GM21423 (cell line): ENCODE measurements around the gene TJP1.
"Not testable (repeated sequence)": the region's sequence is repeated elsewhere in the genome, so short reads cannot be mapped to it uniquely, and the experiment has no call there.

Experiments used
- ATAC-seq: cut with Tn5 transposase; IDR thresholded peaks from one replicate; pipeline ENCODE4 v1.9.1; 2021; ENCODE audit warnings: mild to moderate bottlenecking, moderate library complexity; ENCODE audit not compliant: unreplicated experiment

Gene TJP1

DNA sequence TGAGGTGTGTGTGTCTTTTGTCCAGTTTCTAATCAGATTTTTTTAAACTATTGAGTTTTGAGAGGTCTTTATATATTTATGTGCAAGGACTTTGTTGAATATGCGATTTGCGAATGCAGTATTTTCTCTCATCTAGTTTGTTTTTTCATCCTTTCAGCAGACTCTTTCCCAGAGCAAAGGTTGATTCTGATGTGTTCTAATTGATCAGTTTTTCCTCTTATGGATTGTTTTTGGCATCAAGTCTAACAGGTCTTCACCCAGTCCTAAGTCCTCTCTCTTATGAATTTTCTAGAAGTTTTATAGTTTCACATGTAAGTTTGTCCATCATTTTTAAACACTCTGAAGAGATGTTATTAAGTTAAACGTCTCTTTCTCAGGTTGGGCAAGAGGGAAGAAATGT, 17.8 kb upstream of the TJP1 start:
- ATAC-seq = no peak

DNA sequence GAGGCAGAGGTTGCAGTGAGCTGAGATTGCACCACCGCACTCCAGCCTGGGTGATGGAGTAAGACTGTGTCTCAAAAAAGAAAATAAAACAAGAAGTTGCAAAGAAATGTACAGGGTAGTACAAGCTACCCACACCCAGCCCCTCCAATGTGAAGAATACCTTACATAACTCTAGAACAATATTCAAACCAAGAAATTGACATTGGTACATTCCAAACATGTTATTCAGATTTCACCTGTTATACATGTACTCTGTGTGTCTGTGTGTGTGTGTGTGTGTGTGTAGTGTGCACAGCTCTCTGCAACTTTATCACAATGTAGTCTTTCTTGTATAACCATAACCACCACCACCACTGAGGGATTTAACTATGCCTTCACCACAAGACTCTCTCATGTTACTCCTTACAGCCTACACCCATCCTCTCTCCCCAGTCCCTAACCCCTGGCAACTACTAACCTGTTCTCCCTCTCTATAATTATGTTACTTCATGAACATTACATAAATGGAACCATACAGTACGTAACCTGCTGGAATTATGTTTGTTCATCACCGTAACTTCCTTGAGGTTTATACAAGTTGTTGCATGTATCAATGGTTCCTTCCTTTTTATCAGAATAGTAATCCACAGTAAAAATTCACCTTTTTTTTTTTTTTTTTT, 16.2 kb upstream of the TJP1 start:
- no peak for ATAC-seq

GRCh38 chr15:29835301-29835700, 13.0 kb upstream of the TJP1 start:
- no peak for ATAC-seq

DNA sequence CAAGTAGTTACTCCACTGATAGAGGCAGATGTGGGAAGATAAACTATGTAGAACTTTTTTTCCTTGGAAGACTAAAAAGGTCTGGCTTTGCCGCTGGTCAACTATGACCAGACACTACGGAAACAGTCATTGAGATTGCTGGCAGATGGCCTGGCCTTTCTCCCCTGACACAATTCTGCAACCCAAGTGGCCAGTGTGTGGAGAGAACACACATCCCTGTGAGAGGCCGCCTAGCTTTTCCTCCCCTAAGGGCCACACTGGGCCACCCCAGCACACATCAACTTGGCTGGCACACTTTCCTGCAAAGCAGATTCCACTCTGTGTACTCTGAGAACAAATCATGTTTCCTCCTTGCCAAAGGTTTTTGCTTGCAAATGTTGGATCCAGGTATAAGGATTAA, 10.4 kb upstream of the TJP1 start:
- no peak for ATAC-seq

DNA sequence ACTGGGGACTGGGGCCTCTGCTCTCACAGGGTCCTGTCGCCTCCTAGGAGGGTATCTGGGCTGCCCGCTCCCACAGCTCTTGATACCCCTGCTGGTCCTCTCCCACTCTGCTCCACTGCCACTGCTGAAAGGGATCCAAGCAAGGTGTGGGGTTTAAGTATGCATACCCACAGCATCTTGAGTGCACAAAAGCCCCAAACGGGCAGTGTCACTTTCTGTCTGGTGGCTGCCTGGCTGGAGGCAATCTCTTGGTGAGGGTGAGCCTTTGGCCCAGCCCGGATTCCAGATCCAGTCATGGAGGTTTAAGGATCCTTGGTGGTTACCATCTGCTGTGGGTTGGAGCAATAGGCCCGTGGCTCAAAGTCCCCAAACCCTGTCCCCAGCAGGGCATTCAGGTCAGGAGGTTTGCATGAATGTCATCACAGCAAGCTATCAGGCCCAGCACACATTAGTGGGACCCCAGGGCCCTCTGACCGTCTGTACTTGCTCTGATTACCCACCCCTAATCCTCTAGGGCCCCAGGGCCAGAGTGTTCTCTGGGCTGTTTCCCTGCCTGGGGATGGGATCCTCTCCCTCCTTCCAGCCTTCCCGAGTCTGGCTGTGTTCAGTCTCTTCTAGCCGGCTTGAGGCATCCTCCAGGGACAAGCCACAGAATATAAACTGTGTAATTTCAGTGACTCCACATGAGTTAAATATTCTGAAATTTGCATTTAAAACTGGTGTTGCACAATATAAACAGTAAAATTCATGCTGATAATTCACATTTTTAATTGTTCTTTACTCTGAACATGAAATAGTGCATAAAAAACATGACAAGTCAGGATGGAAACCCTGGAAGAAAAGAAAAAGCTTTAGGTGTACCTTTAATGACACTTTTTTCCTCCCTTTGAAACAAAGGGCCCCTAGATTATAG, 4.9 kb upstream of the TJP1 start:
- no peak for ATAC-seq

DNA sequence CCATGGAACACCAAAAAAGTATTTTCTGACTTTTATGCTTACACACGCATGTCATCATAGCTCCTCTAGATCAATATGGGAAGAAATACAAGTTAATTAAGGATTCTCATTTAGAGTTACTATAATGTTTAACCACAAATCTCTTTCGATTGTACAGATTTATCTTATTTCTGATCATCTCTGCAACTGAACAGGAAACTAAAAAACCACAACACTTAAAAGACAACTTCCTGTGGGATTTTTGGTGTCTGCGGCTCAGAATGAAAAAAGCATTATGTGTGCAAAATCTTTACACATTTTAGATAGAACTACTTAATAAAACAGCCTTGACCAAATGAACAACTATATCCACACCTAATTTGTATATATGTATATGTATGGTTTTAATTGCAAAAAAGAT, 3.0 kb upstream of the TJP1 start:
- ATAC-seq = peak; percentile 69

DNA sequence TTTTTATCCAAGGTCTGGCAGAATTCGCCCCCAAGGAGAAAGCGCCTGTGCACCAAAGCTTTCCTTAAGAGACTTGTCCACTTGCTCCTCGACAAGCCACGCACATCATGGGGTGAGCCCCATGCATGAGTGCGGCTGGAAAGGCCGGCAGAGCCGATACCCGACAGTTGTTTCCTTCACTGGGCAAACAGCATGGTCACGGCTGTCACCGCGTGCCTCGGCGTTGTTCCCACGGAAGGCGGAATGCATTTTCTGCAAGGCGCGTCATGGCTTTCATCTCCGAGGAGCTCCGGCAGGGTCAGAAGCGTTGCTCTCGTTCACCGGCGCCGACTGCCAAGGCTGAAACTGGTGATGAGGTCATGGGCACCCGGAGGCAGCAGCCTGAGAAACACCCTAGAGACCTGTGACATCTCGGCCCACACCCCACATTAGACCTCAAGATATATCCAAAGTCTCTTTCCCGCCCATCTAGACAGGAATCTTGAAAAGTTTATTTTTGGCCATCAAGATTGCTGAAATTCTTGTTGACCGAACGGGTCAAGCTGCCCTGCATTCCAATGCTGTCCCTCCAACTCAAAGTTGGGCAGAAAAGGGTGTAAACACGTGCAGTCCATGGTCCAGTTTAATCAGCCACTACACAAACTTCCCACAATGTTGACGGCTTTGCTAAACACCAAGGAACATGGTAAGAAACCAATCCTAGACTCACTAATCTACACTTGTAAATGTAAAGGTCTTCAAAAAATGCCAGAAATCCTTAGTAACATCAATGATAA, 604 bp upstream of the TJP1 start:
- ATAC-seq = no peak

- ATAC-seq = peak; percentile 74
Measured at GRCh38 chr15:29821416-29822099, 710 bp downstream of the TJP1 start.

GRCh38 chr15:29820394-29821154, 1.7 kb downstream of the TJP1 start:
- ATAC-seq = no peak

GRCh38 chr15:29819979-29820378, 2.3 kb downstream of the TJP1 start:
- ATAC-seq = no peak

- no peak for ATAC-seq
Measured at GRCh38 chr15:29818141-29818540, 4.1 kb downstream of the TJP1 start.

GRCh38 chr15:29817455-29817854, 4.8 kb downstream of the TJP1 start:
- not testable (repeated sequence) for ATAC-seq

DNA sequence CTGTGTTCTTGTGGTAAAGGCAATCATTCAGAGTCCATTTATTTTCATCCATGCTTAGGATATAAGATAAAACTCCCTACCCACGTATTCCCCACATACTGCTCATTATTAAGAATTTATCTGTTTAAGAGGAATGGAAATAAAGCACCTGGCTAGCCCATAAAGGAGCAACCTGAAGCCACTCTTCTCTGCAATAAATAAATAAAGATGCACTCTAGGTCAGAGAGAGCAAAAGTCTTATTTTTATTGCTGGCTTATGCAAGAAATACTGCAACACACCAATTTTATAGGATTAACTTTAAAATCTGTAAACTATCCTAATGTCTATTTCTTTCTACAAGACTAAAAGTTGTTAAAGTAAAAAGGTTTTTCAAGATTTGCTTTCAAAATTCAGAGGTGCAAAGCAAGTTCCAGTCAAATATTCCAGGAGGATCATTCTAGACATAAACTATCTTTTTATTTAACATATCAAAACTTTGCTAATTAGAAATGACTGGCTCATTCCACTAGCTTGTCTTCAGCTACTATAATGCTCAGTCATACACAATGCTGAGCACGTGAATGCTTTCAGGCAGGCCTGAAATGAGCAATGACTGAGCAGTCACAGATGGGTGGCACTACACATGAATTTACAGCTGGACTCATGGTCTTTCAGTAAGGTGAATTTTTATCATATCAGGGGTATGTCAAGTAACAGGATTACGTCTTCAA, 7.1 kb downstream of the TJP1 start:
- ATAC-seq = no peak

DNA sequence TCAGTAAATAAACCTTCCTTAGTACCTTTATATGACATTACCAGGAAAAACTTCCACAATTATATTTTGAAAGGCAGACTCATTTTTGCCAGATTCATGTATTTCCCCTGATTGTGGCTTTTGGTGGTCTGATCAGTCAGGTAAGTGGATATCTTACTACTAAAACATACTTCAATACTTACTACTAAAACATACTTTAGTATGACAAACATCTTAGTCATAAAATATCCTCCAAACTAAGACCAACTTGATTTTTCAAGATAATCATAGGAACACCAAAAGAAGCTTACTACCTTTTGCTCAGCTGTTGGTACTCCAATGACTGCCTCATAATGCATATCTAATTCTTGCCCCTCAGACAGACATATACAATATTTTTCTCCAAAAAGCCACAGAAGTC, 9.3 kb downstream of the TJP1 start:
- no peak for ATAC-seq

DNA sequence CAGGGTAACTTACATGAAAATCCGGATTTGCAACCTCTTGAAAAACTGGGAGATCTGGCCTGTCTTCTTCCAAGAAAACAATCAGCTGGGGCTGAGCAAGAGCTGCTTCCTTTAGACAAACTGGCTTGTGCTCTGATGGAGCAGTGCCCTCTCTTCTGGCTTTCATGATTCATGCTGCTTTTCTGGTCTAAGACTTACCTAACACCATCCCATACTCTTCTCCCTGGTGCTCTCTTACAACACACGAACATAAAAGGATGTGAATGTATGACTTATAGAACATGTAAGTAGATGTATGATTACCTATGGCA, 9.9 kb downstream of the TJP1 start:
- ATAC-seq = no peak

DNA sequence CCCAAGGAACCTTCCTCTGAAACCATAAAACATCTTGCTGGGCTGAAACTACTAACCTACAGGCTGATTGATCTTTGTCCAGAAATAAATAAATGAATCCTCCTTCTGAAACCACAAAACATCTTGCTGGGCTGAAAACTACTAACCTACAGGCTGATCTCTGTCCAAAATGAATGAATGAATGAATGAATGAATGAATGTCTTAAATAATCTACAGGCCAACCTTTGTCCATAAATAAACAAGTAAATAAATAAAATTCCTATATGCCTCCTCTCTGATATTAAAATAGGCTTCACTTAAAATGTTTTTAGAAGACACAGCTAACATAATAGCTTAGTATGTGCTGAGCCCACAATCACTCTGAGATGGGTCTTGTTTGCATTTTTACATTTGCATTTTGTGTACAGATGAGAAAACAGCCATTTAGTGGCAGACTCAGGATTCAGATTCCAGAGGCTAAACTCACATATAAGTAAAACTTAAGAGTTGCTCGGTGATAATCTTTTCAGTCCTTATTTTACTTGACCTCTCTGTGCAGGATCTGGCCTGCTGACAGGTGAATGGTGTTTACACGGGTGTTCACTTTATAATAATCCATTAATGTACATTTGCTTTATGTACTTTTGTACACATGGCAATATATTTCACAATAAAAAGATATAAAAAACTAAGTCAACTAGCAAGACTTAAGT, 10.4 kb downstream of the TJP1 start:
- ATAC-seq = no peak

- ATAC-seq = no peak
Measured at GRCh38 chr15:29805708-29806104, 16.6 kb downstream of the TJP1 start.

- ATAC-seq = no peak
Measured at GRCh38 chr15:29805043-29805707, 17.1 kb downstream of the TJP1 start.

DNA sequence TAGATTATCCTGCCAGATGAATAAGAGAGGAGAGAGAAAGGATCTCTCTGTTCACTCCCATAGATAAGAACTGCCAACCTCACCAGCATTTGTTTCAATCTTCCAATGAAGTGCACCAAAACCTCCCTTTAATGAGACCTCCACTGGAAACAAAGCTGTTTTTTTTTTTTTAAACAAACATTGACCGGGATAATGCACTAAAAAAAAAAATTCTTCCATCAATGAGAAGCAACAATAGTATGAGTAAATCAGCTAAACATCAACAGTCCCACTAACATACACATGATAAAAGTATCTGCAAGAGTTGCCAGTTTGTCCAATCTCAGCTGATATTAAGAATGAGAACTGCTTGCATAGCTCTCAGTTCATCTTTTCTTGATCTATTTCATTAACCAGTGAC, 19.9 kb downstream of the TJP1 start:
- ATAC-seq = no peak
